Esophagus squamous epithelium (tissue), 4 donors: ENCODE data around the gene LYRM2.

Source experiments
- CTCF ChIP-seq, 6 experiments: fragments of 450-650 bp in 4 of 6; fragments of 200-600 bp in 2 of 6; sonication (generic) in 2 of 6; IDR thresholded peaks; one replicate each; pipeline ENCODE4 v1.5.1; 2016 to 2019; ENCODE audit warnings: antibody characterized with exemption in 6 of 6, mild to moderate bottlenecking in 4 of 6, moderate library complexity in 4 of 6
- POLR2A ChIP-seq, 4 donors: fragments of 450-650 bp; IDR thresholded peaks; one replicate each; pipeline ENCODE4 v1.6.1; 2017; ENCODE audit warnings: antibody characterized with exemption in 4 of 4, mild to moderate bottlenecking in 4 of 4, moderate library complexity in 3 of 4

GRCh38 chr6:89642956-89643355, 4.4 kb upstream of the LYRM2 start:
- TF ChIP-seq CTCF (IDR thresholded peaks at IDR 0.05) = no peak
- TF ChIP-seq POLR2A (IDR thresholded peaks at IDR 0.05) = no peak
